Activated CD8-positive, alpha-beta memory T cell treated with anti-CD3 and anti-CD28 coated beads for 1 hour (primary cell): ENCODE data around the gene CXCL14.

ENCODE experiments used
- DNase-seq, 2 donors: peaks; one replicate each; pipeline ENCODE4 v3.0.0-alpha.2; 2020; ENCODE audit warnings: low read depth in 1 of 2; ENCODE audit errors: extremely low read depth in 1 of 2

The CXCL14 gene

DNA sequence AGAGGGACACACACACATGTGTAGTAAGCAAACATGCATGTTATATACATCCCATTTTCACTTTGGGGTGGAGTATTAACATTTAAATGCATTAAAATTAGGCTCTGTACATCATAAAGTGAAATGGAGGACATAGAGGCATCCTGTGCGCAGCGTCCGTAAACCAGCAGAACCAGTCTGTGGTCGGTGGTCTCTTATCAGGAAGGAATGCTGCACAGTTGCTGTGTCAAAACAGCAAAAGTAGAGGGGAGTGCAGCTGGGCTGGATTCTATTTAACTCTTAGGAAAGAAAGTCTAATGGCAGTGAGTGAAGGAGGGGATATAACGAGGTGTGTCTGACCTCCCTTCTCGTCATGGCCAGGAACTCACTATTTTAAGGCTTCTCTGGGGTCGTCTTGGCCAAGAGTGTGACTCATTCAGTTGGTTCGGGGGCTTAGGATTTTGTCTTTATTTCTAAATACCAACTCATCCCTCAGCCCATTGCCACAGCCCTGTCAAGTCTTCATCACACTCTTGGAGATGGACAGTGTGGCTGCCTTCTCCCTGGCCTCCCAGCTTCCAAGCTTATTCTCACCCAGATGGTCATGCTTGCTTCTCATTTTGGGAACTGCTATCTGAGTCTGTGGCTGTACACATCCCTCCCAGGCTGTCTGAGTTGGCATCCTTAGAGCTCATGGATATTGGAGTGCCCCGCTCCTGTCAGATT lies 20.1 kb upstream of the CXCL14 start:
- no peak for DNase-seq

DNA sequence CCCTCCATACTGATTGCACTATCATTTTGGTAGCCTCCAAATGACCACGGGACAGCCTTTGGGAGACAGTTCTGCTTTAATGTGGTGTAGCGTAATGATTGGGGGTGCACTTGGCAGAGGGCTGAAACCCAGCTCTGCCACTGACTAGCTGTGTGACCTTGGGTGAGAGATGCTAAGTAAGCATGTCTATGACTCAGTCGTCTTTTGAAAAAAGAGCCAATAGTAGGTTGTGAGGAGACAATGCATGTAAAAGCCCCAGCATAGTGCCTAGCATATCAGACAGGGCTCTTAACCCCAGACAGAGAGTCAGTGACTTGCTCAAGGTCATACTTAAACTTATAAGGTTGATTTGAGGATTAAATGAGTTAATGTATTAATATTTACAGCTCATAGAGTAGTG lies 18.0 kb upstream of the CXCL14 start:
- DNase-seq: no peak

DNA sequence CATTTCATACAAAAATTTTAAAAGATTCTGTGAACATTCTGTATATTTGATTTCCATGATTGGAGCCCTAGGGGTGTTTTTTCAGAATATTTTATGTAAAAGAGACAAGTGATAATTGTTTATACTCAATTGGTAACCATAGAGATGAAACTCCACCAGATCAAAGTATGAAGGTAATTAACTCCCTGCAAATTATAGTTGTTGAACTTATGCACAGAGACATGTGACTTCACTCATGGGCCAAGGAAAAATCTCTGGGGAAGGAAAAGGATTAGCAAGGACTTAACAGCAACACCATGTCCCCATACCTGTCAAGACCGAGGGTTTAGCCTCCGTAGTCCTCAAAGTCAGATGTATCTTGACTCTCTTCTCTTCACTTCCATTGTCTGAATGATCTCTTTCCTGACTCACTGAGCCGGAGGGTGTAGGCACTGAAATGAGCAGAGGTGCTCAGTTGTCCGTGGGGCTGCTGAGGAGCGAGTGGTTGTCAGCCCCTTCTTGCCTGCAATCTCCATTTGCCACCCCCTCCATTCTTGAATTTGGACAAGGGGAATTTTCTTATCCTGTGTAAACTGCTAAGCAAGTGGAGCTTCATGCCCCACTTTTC lies 17.5 kb upstream of the CXCL14 start:
- DNase-seq: no peak

DNA sequence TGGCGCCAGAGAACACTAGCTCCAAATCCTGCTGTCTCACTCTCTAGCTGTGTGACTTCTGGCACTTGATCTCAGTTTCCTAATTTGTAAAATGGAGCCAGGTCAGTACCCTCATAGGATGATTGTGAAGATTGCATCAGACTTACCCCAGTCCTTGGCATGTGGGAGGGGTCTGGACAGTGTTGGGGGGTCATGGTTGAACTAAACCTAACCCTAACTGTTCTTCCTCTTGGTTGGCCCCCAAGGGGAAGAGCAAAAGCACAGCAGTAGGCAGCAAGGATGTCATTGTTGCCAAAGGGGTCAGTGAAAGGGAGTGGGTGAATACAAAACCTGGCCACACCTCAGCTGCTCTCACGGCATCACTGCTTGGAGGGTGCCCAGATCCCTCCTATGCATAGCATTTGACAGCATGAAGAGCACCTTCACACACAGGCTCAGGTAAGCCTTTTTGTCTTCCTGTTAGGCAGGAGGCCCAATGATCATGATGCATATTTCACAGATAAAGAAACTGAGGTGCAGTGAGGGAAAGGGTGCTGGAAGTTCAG lies 15.7 kb upstream of the CXCL14 start:
- no peak for DNase-seq

DNA sequence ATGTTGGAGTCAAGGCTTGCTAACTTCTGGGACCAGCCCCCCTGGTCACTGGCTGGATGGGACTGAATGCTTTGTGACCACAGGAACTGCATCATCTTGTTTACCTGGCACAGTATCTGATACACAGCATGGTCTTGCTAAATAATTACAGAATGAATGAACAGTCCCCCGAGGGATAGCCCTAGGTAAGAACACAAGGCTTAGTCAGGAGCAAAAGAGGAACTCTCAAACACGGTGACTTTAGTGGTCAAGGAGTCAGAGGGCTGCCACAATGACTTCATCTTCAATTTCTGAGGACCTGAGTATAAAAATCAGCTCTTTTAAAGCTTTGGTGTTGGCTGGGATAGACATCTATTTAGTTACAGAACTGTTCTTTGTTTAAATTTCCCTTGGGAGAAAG lies 15.1 kb upstream of the CXCL14 start:
- DNase-seq: no peak

DNA sequence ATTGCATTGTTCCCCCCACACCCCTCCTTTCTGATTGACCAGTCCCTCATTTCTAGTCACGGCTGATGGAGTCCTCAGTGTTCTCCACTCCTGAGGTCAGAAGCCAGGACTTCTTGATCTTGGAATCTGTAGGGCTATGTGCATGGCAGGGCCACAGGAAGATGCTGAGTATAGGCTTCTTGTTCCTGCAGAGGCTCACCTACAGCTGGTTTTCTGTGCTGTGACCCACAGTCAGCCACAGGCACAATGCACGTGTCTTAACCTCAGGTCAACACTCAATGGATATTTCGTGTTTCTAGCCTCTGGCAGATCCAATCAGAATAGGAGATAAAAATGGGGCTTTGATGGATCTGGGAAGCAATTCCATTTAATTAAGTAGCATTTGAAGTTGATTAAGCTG lies 14.3 kb upstream of the CXCL14 start:
- DNase-seq: no peak

DNA sequence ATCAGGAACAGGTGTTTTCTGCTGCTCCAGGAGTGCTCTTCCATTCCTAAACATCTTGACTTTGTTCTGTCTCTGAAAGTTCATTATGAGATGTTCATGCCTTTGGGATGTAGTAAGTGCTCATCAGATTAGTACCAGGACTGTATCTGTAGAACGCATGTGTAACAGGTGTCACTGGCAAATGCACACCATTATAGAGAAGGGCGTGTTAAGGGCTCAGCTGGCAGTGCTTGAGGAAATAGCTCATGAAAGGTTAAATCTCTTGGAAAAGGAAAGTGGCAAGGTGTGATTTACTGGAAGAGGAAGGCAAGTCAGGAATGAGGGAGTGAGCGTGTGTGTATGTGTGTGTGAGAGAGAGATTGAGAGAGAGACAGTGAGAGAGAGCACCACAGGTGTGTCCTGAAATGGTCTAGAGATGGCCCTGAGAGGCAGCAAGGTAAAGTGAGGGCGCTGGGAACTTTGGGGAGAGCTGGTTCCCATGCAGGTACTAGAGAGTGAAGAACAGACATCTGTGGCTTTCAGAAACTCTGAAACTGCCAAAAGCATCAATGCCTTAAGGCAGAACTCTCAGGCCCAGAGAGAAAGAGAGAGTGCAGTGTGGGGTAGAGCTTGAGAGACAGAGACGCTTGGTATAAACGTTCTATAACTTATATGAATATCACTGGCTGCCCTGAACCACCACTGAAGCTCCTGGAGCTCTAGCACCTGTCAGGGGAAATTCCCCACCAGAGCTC lies 13.7 kb upstream of the CXCL14 start:
- DNase-seq: no peak

DNA sequence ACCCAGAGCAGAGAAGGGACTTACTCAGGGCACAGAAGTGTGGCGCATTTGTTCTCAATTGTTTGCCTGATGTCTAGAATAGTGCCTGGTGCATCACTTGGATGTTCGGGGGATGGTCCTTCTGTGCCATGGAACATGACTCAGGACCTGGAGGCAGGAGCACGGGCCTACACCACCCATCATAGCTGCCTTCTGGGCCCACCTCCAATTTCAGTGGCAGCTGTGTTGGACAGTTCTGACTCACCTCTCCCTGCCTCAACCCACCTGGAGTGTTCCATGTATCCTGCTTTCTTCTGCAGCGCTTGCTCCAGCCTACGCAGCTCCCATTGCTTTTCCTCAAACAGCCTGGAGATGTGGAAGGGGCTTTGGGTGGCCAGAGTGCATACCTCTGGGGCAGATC lies 12.5 kb upstream of the CXCL14 start:
- DNase-seq: no peak

DNA sequence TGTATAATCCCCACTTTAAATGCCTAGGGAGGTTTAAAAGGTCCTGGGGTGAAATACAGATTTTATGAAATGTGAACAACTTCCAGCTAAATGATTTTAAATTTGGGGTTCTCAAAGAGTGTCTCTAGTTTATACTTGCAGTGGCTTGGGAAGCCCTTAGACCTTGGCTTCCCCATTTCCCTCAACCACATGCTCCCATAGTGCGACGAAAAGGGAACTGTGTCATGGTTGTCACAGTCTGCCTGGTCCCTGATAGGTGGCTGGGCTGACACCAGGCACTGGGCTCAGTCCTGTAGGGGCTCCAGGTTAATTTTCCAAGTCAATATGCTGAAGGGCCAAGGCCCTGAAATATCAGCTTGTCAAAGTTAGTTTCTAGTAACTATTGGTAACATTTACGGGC lies 10.4 kb upstream of the CXCL14 start:
- DNase-seq: no peak

DNA sequence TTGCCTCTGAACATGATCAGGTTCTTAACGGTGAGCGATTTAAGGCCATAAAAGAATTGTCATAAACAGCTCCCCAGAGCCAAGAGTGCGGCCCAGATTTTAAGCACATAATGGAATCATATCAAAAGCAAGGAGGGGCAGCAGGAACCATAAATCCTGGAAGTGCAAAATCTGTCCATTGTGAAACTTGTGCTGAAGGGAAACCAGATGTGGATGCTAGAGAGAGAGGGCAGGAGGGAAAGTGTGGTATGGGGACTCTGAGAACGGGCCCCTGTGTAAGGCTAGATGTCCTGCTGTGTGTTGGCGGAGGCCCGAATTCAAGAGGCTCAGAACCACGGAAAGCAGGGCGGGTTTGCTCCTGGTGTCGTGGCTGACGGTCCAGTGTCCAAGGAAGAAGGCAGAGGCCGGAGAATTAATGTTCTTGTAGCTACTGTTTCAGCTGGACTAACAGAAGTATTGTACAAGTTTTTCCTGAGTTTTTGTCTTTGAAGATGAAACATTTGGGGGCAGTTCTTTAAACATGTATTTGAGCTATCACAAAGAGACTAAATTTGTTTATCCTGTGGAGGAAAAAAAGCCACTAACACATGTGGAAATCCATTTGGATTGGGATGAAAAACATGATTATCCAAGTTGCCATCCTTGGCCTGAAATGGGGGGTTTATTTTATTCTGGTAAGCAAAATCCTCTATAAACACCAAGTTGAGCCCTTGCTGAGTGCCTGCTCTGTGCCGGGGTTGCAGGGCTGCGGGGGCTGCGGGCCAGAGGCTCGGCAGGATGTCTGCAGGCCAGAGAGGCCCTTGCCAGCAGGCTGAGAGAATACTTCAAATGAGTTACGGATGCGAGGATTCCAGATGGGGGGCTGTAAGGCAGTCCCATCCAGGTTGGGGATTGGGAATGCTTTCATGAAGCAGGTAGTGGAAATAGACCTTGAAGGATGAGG lies 9.2 kb upstream of the CXCL14 start:
- DNase-seq: no peak

DNA sequence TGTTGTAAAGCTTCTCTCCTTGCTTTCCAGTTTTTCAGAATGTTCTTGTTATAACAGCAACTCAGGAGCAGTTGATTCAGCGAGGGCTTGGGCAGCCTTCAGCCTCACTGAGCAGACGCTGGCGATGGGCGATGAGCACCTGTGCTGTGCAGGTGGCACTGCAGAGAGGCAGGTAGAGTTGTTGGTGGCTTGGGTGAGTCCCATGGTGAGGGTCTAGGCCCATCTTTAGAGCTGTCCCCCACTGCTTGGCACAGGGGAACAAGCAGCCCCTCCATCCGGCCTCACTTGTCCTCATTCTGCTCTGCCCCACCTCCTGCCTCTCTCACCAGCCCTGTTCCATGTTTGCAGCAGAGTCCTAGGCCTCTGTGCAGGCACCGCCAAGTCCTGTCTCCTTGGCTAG lies 6.1 kb upstream of the CXCL14 start:
- DNase-seq: no peak

DNA sequence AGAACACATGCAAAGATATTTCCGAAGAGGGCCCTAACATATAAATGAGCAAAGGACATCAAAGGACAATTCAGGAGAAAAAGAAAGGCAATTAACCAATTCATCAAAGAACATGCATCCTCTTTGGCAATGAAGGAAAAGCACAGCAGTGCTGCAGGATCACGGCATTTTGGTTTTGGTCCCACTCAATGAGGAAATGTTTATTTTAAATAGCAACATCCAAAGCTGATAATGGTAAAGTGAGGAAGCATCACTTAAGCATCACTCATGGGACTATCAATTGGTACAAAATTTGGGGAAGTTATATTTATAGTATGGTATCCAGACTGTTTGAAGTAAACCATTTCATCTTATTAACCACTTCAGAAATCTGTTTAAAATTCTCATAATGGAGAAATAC lies 5.5 kb upstream of the CXCL14 start:
- DNase-seq: no peak

DNA sequence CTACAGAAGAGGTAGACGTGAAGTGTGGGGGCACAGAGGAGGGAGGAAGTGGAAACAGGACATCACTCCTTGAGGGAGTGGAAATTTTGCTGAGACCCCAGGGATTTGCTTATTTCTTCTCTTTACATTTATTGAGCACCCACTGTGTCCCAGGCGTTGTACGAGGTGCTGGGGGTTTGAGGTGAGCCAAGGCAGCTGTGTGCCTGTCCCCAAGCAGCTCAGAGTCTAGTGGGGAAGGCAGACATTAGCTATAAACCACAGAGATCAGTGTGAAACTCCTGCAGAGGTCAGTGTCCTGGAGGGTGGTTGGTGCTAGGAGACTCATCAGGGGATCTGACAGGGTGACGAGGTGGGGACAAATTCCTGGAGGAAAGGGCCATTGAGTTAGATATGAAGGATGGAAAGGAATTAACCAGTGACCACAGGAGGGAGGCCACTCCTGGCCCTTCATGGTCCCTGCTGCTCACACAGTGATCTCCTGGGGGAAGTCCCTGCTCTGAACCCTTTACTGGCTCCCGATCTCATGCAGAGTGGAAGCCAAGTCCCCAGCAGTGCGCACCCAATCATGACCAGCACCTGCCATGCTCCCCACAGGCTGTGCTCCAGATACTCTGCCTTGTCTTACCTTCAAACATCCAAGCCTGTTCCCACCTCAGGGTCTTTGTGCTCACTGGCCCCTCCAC lies 3.4 kb upstream of the CXCL14 start:
- DNase-seq: no peak

DNA sequence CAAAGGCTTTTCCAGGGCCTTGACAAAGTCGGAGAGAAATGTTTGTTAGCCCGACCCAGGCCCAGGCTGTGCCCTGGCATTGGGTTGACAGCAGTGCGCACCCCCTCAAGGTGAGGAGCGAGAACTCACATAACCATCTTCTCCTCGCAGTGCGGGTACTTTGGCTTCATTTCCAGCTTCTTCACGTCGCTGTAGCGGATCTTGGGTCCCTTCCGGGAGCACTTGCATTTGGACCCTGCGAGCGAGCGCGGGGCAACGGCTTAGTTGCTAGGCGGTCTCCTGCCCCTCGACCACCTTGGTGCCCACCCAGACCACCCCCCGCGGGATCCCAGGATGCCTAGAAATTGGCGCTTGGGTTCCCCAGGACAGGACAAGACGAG lies 496 bp downstream of the CXCL14 start:
- no peak for DNase-seq

DNA sequence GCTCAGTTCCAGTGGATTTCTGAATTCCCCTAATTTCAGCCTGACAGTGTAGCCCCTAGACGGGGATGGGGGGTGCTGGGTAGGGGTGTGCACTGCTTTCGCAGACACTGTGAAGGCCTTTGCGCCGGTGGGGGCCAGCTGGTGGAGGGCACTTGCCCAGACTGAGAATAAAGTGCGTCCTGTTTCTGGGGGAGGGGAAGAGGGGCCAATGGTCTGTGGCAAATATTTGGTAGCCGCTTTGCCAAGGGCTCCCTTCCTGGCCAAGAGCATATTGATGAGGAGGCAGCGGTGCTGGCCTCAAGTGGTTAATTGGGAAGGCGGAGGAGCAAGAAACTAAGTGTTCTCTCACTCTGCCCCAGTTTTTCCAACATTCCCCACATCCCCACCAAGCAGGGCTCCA lies 1.4 kb downstream of the CXCL14 start:
- DNase-seq: no peak

DNA sequence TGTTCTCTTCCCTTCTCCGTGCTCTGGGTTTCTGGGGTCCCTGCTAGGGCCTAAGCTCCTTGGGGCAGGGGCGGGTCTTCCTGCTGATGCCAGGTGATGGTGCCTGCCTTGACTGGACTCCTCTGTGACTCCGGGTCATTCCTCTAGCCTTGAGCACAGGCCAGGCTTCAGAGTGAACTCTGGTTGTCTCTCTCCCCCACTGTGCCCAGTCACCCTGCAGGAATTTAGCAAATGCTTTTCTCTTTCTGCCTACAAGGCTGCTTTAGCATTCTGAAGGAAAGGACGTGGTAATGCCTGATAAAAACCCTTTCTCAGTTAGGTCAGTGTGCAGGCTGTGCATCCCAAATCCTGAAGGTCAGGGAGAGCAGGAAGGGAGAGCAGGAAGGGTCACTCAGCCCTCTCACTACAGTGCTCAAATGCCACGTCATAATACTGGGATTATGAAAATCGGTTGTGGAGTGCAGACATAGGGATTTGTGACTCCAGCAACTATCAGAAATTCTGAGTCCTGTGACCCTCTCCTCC lies 2.7 kb downstream of the CXCL14 start:
- DNase-seq: no peak

DNA sequence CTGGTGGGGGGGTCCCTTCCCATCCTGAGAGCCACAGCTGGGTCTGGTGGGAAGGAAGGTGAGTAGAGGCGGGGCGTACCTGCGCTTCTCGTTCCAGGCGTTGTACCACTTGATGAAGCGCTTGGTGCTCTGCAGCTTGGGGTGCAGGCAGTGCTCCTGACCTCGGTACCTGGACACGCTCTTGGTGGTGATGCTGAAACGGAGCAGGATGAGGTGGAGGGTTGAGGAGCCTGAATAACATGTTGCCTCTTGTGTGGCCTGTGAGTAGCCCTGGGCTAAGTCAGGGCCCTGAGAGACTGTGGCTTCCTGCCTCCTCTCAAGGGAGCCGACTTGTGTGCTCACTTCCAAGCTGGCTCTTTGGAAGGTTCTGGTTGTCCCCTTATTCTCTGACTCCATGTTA lies 4.3 kb downstream of the CXCL14 start:
- DNase-seq: no peak

DNA sequence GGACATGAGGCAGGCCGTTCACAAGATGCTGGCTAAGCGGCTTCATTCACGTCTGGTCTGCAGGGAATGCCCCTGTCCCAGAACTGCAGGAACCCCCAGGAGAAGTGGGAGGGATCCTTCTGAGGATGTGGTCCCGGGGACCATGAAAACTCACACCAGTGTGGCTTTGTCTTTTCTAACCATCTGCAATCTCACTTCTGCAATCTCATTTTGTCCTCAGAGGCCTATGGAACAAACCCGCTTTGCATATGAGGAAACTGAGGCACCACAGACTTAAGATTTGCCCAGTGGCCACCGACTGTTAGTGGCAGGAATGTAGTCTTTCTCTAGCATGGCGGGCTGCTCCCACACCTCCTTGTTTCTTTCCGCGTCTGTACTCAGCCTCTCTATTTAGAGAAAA lies 6.9 kb downstream of the CXCL14 start:
- no peak for DNase-seq

DNA sequence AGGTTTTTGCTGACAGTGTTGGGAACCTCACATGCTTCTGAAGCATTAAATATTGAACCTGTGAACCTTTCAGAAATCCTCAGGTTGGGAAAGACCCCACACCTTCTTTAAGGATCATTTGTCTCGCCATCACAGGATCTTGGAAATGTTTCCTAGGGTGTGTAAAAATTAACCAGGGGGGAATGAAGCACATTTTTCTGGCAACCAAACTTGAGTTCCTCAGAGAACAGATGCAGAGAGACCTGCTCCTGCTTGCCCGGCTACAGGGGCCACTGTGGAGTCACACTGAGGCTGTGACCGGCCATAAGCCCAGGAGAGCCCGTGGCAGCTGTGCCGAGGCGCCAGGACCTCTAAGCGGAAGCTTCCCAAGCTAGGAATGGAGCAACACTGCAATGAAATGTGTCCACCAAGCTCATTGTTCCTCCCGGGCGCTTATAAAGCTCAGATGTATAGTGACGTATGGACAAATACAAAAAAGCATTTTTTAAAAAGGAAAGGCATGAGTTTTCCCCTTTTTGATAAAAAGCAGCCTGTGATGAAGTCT lies 7.7 kb downstream of the CXCL14 start:
- no peak for DNase-seq

DNA sequence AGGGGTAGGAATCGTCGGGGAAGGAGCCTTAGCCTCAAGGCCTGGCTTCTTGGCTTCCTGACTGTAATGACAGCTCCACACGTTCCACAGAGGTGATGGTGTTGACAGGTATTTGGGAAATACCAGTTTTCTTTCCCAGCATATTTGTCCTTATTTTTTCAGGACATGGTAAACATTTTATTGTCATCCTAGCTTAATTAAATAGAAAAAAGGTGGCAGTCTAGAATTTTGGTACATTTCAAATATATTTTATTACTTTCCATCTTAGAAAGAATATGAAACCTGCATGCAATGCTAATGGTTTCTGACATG lies 8.4 kb downstream of the CXCL14 start:
- DNase-seq: no peak
